CD8-positive, alpha-beta memory T cell (primary cell): ENCODE measurements around the gene FADS2. TPM values are rescaled to one million over a fixed set of nuclear protein-coding genes. Genes with fewer than 3 reads are reported as not detected.

Experiments
- CTCF ChIA-PET: fragments of 350-600 bp; sonication (Branson Sonifier 250); formaldehyde crosslinking; loops from one replicate; lab custom pipeline; 2021; ENCODE audit warnings: antibody characterized with exemption; lab: Charles Lee
- POLR2A ChIA-PET: fragments of 350-600 bp; sonication (Branson Sonifier 250); formaldehyde crosslinking; loops from one replicate; lab custom pipeline; 2021; ENCODE audit warnings: antibody characterized with exemption; lab: Charles Lee
- DNase-seq, 5 donors: peaks; one replicate each; pipeline versions ENCODE4 v3.0.0 to v3.0.0-alpha.2; 2020 to 2022; ENCODE audit warnings: mixed read lengths in 1 of 5
- H3K27ac ChIP-seq: one replicate; pipeline ENCODE4 v1.7.0; 2013; ENCODE audit warnings: low read depth, mild to moderate bottlenecking, low read length, moderate library complexity
- H3K27me3 ChIP-seq: 2 replicates; pipeline ENCODE4 v1.7.0; 2013; ENCODE audit warnings: low read length, mild to moderate bottlenecking; ENCODE audit not compliant: insufficient read depth, poor library complexity, severe bottlenecking
- H3K36me3 ChIP-seq: 2 replicates; pipeline ENCODE4 v1.7.0; 2013; ENCODE audit warnings: mild to moderate bottlenecking, low read length, moderate library complexity; ENCODE audit not compliant: insufficient read depth
- H3K4me1 ChIP-seq: 2 replicates; pipeline ENCODE4 v1.7.0; 2013; ENCODE audit warnings: mild to moderate bottlenecking, low read length, moderate library complexity; ENCODE audit not compliant: insufficient read depth
- H3K4me3 ChIP-seq: 2 replicates; pipeline ENCODE4 v1.7.0; 2013; ENCODE audit warnings: mild to moderate bottlenecking, low read length
- H3K9me3 ChIP-seq: 2 replicates; pipeline ENCODE4 v1.7.0; 2013; ENCODE audit warnings: mild to moderate bottlenecking, low read length
- H3K27ac Mint-ChIP-seq, 8 donors: one replicate each; pipeline ENCODE4 v1.8.0; 2020 to 2021; ENCODE audit warnings: mixed read lengths in 8 of 8, mild to moderate bottlenecking in 6 of 8, inconsistent platforms in 3 of 8, moderate library complexity in 3 of 8
- H3K27me3 Mint-ChIP-seq, 2 donors: one replicate each; pipeline ENCODE4 v1.8.0; 2020 to 2021; ENCODE audit warnings: mixed read lengths in 2 of 2, mild to moderate bottlenecking in 1 of 2, moderate library complexity in 1 of 2
- H3K36me3 Mint-ChIP-seq, 3 donors: one replicate each; pipeline ENCODE4 v1.8.0; 2020 to 2021; ENCODE audit warnings: mixed read lengths in 3 of 3, inconsistent platforms in 1 of 3, mild to moderate bottlenecking in 1 of 3
- H3K4me1 Mint-ChIP-seq, 3 donors: one replicate each; pipeline ENCODE4 v1.8.0; 2020 to 2021; ENCODE audit warnings: mixed read lengths in 3 of 3, inconsistent platforms in 1 of 3, mild to moderate bottlenecking in 1 of 3
- H3K4me3 Mint-ChIP-seq, 7 donors: one replicate each; pipeline ENCODE4 v1.8.0; 2020 to 2021; ENCODE audit warnings: mixed read lengths in 7 of 7, mild to moderate bottlenecking in 6 of 7, moderate library complexity in 4 of 7, inconsistent platforms in 2 of 7
- H3K9me3 Mint-ChIP-seq, 5 donors: one replicate each; pipeline ENCODE4 v1.8.0; 2020 to 2022; ENCODE audit warnings: mixed read lengths in 5 of 5, mild to moderate bottlenecking in 3 of 5, moderate library complexity in 2 of 5, inconsistent platforms in 1 of 5
- polyA plus RNA-seq: library from polyadenylated mRNA; unstranded; fragments of 300-500 nt; fragmentation: Illumina TruSeq; gene quantifications from one replicate; pipeline ENCODE4 v1.2.3, GENCODE V29; 2021
- total RNA-seq, 2 experiments: library from RNA; stranded (reverse); gene quantifications; one replicate each; pipeline ENCODE4 v1.2.3, GENCODE V29; 2021

The FADS2 gene
- total and polyA plus RNA-seq, 3 experiments from 2014 or later: 0.98 to 10.0 (median 7.2) TPM

DNA sequence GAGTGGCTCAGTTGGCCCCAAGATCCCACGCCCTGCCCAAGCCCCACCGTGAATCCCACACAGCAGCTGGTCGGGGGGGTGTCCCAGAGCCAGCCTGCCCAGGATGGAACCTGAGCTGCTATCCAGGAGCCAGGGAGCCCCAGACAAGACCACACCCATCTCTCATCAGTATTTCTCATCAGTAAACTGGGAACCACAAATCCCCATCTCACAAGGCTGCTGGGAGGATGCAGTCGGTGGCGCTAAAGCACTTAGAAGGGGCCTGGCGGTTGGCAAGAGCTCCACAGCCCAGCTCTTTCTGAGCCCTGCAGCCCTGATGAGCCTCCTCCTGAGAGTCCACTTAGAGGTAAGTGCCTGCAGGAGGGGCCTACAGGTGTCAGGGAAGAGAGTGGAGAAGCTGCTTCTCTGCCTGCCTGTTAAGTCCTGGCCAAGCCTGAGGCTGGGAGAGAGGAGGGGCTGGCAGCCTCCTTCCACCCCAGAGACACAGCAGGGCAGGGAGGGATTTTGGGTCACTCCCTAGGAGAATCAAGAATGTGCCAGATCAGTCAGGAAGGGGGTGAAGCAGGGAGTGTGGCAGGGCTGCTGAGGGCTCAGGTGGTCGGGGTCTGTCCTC is 57.2 kb downstream of the FADS2 start:
- Histone ChIP-seq H3K9me3 (no peaks in the 10 kb centered on the region), H3K4me3 (no peak overlapping the region), H3K27me3 (no peaks in the 10 kb centered on the region), H3K36me3 (no peaks in the 10 kb centered on the region), H3K27ac (no peak overlapping the region), H3K4me1 (peaks cover 5% of the 10 kb centered on the region)
- no peaks in the 10 kb centered on the region for H3K9me3 Mint-ChIP-seq
- H3K4me3 Mint-ChIP-seq: peak overlapping the region in 1 of 7 donors; percentile 40
- no peak for DNase-seq
- ChIA-PET POLR2A (interaction anchor here (0.6 kb wide), 1 partner anchor 458 kb away, joined by 3 read pairs; no protein-coding TSS in a partner anchor), CTCF (interaction anchor here (1.1 to 1.9 kb wide), 5 partner anchors 13 to 196 kb away, joined by 3 to 6 read pairs (median 3); no protein-coding TSS in a partner anchor)
- H3K27me3 Mint-ChIP-seq: no peaks in the 10 kb centered on the region
- no peaks in the 10 kb centered on the region for H3K36me3 Mint-ChIP-seq
- no peaks in the 10 kb centered on the region for H3K4me1 Mint-ChIP-seq
- no peak overlapping the region for H3K27ac Mint-ChIP-seq

DNA sequence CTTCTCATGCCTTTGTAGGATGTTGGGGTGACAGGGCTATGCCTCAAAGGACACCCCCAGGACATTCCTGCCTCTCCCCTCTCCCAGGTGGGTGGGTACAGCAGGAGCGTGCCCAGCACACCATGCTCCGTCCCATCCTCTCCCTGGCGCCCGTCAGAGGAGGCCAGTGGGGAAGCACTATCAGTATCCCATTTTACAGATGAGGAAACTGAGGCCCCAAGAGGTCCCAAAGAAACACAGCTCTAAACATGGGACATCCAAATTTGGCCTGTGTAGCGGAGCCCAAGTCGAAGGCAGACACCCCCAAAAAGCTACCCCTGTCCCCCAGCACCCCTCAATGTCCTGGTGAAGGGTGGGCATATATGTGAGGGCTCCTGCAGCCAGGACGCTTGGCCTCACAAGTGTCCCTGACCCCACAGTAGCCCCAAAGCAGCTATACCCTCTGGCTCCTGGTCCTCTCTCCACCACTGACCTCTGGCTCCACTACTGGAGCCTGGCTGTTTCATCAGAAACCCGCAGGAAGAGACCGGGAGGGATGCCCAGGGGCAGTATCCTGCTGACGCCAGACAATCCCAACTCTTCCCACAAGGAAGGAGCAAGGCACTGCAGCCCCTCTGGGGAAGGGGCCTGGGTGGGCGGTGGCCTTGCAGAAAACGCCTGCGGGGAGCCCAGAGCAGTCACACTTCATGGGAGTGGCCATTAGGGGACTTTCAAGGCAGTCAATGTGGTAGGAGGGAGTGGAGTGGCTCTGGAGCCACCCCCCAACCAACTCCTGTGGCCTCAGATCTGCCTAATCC is 57.9 kb downstream of the FADS2 start:
- Histone ChIP-seq H3K27ac (no peak overlapping the region), H3K9me3 (no peaks in the 10 kb centered on the region), H3K36me3 (no peaks in the 10 kb centered on the region), H3K4me1 (peaks cover 12% of the 10 kb centered on the region), H3K4me3 (no peak overlapping the region), H3K27me3 (no peaks in the 10 kb centered on the region)
- Mint-ChIP-seq H3K4me1 (peaks cover 2 to 5% (median 3%) of the 10 kb centered on the region in 3 donors), H3K4me3 (peak overlapping the region in 1 of 7 donors; percentile 40), H3K27me3 (no peaks in the 10 kb centered on the region), H3K9me3 (no peaks in the 10 kb centered on the region), H3K27ac (peak overlapping the region in 1 of 8 donors; percentile 33), H3K36me3 (no peaks in the 10 kb centered on the region)
- POLR2A ChIA-PET: interaction anchor here (0.6 kb wide), 1 partner anchor 458 kb away, joined by 3 read pairs; no protein-coding TSS in a partner anchor
- CTCF ChIA-PET: interaction anchor here (1.1 to 1.5 kb wide), 2 partner anchors 13 to 196 kb away, joined by 3 to 6 read pairs; no protein-coding TSS in a partner anchor
- DNase-seq: no peak

DNA sequence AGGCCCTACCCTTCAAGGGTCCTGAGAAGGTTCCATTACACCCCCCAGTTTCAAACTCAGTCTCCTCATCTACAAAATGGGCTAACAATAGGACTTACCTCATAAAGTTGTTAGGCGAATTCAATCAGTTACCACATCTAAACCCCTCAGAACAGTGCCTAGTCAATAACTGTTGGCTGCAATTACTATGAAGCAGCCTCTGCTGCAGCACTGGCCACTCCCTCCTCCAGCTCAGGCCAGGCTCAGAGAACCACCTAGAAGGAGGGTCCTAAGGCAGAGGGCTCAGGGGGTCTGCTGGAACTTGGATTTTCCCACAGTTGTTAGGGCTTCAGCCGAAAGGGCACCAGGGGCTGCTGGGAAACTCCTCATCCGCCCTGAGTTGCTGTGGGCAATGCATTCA is 58.5 kb downstream of the FADS2 start:
- Mint-ChIP-seq H3K9me3 (no peaks in the 10 kb centered on the region), H3K27ac (no peak overlapping the region), H3K4me3 (no peak overlapping the region), H3K27me3 (no peaks in the 10 kb centered on the region), H3K4me1 (peaks cover 2 to 6% (median 4%) of the 10 kb centered on the region in 3 donors), H3K36me3 (no peaks in the 10 kb centered on the region)
- no peak for DNase-seq
- no peaks in the 10 kb centered on the region for H3K27me3 ChIP-seq
- no peak overlapping the region for H3K4me3 ChIP-seq
- H3K4me1 ChIP-seq: peaks cover 12% of the 10 kb centered on the region
- H3K27ac ChIP-seq: no peak overlapping the region
- no peaks in the 10 kb centered on the region for H3K9me3 ChIP-seq
- ChIA-PET POLR2A (no interaction called here), CTCF (interaction anchor here (1.1 to 1.5 kb wide), 2 partner anchors 13 to 195 kb away, joined by 3 to 6 read pairs; no protein-coding TSS in a partner anchor)
- H3K36me3 ChIP-seq: no peaks in the 10 kb centered on the region

DNA sequence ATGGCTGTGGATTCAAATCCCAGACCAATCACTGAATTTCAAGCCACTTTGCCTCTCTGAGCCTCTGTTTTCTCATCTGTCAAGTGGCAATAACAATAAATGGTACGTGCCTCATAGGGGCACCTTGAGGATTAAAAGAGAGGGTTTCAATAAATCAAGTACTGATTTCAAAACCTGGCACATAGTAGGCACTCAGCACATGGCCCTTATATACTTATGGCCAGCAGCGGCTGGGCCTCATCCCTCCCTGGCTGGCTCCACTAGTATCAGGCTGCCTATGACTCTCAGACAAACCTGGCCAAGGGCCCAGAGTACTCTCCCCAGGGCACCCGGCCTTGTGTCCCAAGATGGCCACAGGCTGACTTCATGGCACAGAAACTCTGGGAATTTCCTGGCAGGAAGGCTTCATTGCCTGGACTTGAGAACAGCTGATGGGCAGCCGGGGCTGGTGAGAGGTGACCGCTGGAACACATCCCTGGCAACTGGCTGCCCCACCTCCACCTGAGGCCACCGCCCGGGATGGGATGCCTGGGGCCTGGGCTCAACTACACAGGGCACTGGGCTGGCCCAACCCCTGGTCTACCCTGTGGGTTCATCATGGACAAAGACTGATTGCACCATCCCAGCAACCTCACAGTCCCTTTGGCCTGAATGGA is 59.9 kb downstream of the FADS2 start:
- Histone ChIP-seq H3K27ac (no peak overlapping the region), H3K36me3 (no peaks in the 10 kb centered on the region), H3K4me3 (no peak overlapping the region), H3K27me3 (no peaks in the 10 kb centered on the region), H3K9me3 (no peaks in the 10 kb centered on the region), H3K4me1 (peaks cover 12% of the 10 kb centered on the region)
- Mint-ChIP-seq H3K9me3 (no peaks in the 10 kb centered on the region), H3K4me1 (peaks cover 4 to 9% (median 4%) of the 10 kb centered on the region in 3 donors), H3K27me3 (no peaks in the 10 kb centered on the region), H3K27ac (no peak overlapping the region), H3K4me3 (peak overlapping the region in 1 of 7 donors; percentile 60), H3K36me3 (no peaks in the 10 kb centered on the region)
- ChIA-PET CTCF (interaction anchor here (1.2 to 3.1 kb wide), 2 partner anchors 11 to 194 kb away, joined by 7 to 12 read pairs; no protein-coding TSS in a partner anchor), POLR2A (no interaction called here)
- DNase-seq: no peak

DNA sequence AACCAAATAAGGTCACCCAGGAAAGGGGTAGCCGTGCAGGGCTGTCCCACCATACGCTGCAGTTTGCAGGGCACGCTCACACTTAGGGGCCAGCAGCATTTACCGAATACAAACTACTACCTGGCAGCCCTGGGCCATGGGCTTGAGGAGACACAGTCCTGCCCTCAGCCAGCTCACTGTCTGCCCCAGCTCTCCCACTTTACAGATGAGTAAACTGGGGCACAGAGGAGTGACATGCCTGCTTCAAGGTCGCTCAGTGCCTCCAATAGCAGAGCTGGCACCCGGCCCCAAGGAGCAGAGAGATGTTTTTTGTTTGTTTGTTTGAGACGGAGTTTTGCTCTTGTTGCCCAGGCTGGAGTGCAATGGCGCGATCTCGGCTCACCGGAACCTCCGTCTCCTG is 60.5 kb downstream of the FADS2 start:
- no peaks in the 10 kb centered on the region for H3K36me3 ChIP-seq
- no peak for DNase-seq
- H3K4me1 Mint-ChIP-seq: peaks cover 4 to 9% (median 4%) of the 10 kb centered on the region in 3 donors
- H3K9me3 Mint-ChIP-seq: no peaks in the 10 kb centered on the region
- H3K4me1 ChIP-seq: peaks cover 12% of the 10 kb centered on the region
- no peak overlapping the region for H3K27ac ChIP-seq
- no peaks in the 10 kb centered on the region for H3K36me3 Mint-ChIP-seq
- H3K4me3 ChIP-seq: no peak overlapping the region
- H3K27me3 ChIP-seq: no peaks in the 10 kb centered on the region
- no peaks in the 10 kb centered on the region for H3K9me3 ChIP-seq
- ChIA-PET CTCF (interaction anchor here (1.2 to 3.1 kb wide), 2 partner anchors 10 to 193 kb away, joined by 7 to 12 read pairs; no protein-coding TSS in a partner anchor), POLR2A (no interaction called here)
- H3K27me3 Mint-ChIP-seq: no peaks in the 10 kb centered on the region
- H3K4me3 Mint-ChIP-seq: peak overlapping the region in 2 of 7 donors; percentile 40 to 60
- H3K27ac Mint-ChIP-seq: no peak overlapping the region

DNA sequence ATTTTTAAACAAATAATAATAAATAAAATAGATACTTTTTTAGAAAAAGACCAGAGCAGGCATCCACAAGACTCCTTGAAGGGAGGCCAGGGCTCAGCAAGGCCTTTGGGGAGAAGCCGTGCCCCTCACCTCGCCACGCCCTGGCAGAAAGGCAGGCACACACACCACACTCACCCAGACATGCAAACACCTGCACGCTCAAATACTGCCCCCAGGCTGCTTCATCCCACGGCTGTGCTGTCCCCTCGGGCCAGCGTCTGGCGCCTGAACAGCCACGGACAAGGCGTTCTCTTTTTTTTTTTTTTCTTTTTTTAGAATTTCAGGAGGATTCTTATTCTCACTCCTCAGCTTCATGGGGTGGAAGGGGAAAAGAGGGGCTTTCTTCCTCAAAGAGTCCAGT is 61.7 kb downstream of the FADS2 start:
- Mint-ChIP-seq H3K4me3 (peak overlapping the region; percentile 29 to 75 (median 51)), H3K27ac (peak overlapping the region in 1 of 8 donors; percentile 36), H3K4me1 (peaks cover 4 to 11% (median 4%) of the 10 kb centered on the region in 3 donors), H3K9me3 (no peaks in the 10 kb centered on the region), H3K36me3 (no peaks in the 10 kb centered on the region), H3K27me3 (no peaks in the 10 kb centered on the region)
- Histone ChIP-seq H3K27ac (no peak overlapping the region), H3K4me1 (peaks cover 12% of the 10 kb centered on the region), H3K36me3 (no peaks in the 10 kb centered on the region), H3K4me3 (no peak overlapping the region), H3K27me3 (no peaks in the 10 kb centered on the region), H3K9me3 (no peaks in the 10 kb centered on the region)
- ChIA-PET CTCF (interaction anchor here (3.1 kb wide), 1 partner anchor 192 kb away, joined by 12 read pairs; no protein-coding TSS in a partner anchor), POLR2A (no interaction called here)
- no peak for DNase-seq

DNA sequence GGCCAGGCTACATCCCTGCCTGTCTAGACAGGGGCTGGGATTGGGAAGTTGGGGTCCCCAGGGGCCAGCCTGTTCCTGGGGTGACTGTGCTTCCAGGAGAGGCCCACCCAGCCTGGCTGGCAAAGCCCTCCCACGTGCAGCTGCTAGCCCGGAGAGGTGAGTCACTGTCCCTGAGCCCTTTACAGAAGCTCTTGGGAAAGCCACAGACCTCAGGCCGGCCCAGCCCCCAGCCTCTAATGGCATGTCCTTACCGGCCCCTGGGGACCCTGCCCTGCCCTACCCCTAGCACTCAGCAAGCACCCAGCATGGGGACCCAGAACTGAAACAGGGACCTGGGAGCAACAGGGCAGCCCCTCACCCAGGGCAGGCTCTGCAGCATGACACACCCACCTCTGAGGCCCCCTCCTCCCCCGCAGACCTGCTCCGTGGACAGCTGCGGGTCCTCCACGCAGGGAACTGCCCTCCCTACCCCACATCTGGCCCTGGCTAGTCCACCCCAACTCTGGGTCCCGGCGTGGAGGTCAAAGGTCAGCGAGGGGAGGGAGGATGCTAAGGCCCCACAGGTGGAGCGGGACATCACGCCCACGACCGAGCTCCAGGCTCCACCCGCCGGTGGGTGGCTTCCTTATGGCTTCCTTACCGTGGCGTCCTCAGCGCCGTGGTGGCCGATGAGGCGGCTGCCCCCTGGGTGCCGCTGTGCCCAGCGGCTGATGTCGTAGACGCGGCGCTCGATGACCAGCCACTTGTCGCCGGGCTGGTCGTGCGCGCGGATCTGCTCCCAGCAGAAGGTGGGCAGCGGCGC is 62.6 kb downstream of the FADS2 start:
- Mint-ChIP-seq H3K27me3 (no peaks in the 10 kb centered on the region), H3K27ac (peak overlapping the region in 6 of 8 donors; percentile 50 to 90 (median 80)), H3K9me3 (no peaks in the 10 kb centered on the region), H3K36me3 (no peaks in the 10 kb centered on the region), H3K4me3 (peak overlapping the region; percentile 62 to 91 (median 83)), H3K4me1 (peaks cover 4 to 11% (median 4%) of the 10 kb centered on the region in 3 donors)
- H3K36me3 ChIP-seq: no peaks in the 10 kb centered on the region
- peak in 4 of 5 donors; percentile 28 to 66 (median 32) for DNase-seq
- H3K4me3 ChIP-seq: peak overlapping the region; percentile 72
- no peaks in the 10 kb centered on the region for H3K9me3 ChIP-seq
- ChIA-PET CTCF (interaction anchor here (1.2 to 3.1 kb wide), 3 partner anchors 8 to 191 kb away, joined by 3 to 12 read pairs (median 5); no protein-coding TSS in a partner anchor), POLR2A (interaction anchor here (1.5 kb wide), 1 partner anchor 77 kb away, joined by 3 read pairs; no protein-coding TSS in a partner anchor)
- peak overlapping the region; percentile 61 for H3K27ac ChIP-seq
- H3K27me3 ChIP-seq: no peaks in the 10 kb centered on the region
- H3K4me1 ChIP-seq: peaks cover 12% of the 10 kb centered on the region
